OCI-LY7 (cell line): ENCODE measurements around the gene ANKRD49. TPM values are rescaled to one million over a fixed set of nuclear protein-coding genes. Genes with fewer than 3 reads are reported as not detected.

Experiments used
- BruUV-seq: library from RNA; stranded (reverse); fragments of 400-500 nt; replicated peaks from 2 replicates; lab custom pipeline; 2021; lab: Mats Ljungman, UMichigan
- CTCF ChIA-PET: fragments of 300-600 bp; sonication (Branson Sonifier 250); formaldehyde crosslinking; loops from one replicate; lab custom pipeline; 2022; ENCODE audit warnings: antibody characterized with exemption; ENCODE audit not compliant: unreplicated experiment; lab: Charles Lee
- POLR2A ChIA-PET: fragments of 300-600 bp; sonication (Branson Sonifier 250); formaldehyde crosslinking; loops from one replicate; lab custom pipeline; 2022; ENCODE audit warnings: antibody characterized with exemption; lab: Charles Lee
- DNase-seq: peaks from one replicate; pipeline ENCODE4 v3.0.0-alpha.2; 2015; ENCODE audit warnings: low spot score
- H2AFZ ChIP-seq: fragments of 200-600 bp; sonication (generic), shearing (Covaris generic); 2 replicates; pipeline ENCODE4 v1.6.1; 2014; ENCODE audit warnings: mild to moderate bottlenecking, antibody characterized with exemption, low read length, moderate library complexity
- H3K27ac ChIP-seq: fragments of 200-600 bp; sonication (generic); 2 replicates; pipeline ENCODE4 v1.5.1; 2014; ENCODE audit warnings: mixed run types, low read depth, mild to moderate bottlenecking, moderate library complexity, low read length, inconsistent platforms; ENCODE audit not compliant: poor library complexity, severe bottlenecking
- H3K36me3 ChIP-seq: fragments of 200-600 bp; sonication (generic); 2 replicates; pipeline ENCODE4 v1.6.1; 2014; ENCODE audit warnings: mild to moderate bottlenecking, antibody characterized with exemption, low read length, moderate library complexity, mixed read lengths; ENCODE audit not compliant: insufficient read depth
- H3K4me1 ChIP-seq: fragments of 200-600 bp; sonication (generic); 2 replicates; pipeline ENCODE4 v1.5.1; 2014; ENCODE audit warnings: mild to moderate bottlenecking, low read length; ENCODE audit not compliant: insufficient read depth, poor library complexity, severe bottlenecking
- H3K4me2 ChIP-seq: fragments of 200-600 bp; sonication (generic); 2 replicates; pipeline ENCODE4 v1.6.1; 2014; ENCODE audit warnings: mild to moderate bottlenecking, low read length
- H3K4me3 ChIP-seq: fragments of 200-600 bp; sonication (generic); 2 replicates; pipeline ENCODE4 v1.5.1; 2014; ENCODE audit warnings: mild to moderate bottlenecking, low read depth, low read length; ENCODE audit not compliant: poor library complexity, severe bottlenecking
- H3K79me2 ChIP-seq: fragments of 200-600 bp; sonication (generic); 2 replicates; pipeline ENCODE4 v1.6.1; 2016; ENCODE audit warnings: low read depth, mild to moderate bottlenecking, low read length, moderate library complexity, mixed read lengths; ENCODE audit not compliant: insufficient read depth
- H3K9me2 ChIP-seq: fragments of 200-600 bp; sonication (generic); 2 replicates; pipeline ENCODE4 v1.6.1; 2016; ENCODE audit warnings: mild to moderate bottlenecking, low read length, mixed read lengths; ENCODE audit not compliant: insufficient read depth
- H3K9me3 ChIP-seq: fragments of 200-600 bp; sonication (generic); 2 replicates; pipeline ENCODE4 v1.6.1; 2014; ENCODE audit warnings: mild to moderate bottlenecking, mixed run types, low read length, mixed read lengths
- H4K20me1 ChIP-seq: fragments of 200-600 bp; sonication (generic); 2 replicates; pipeline ENCODE4 v1.6.1; 2014; ENCODE audit warnings: mild to moderate bottlenecking, antibody characterized with exemption, low read length, moderate library complexity, mixed read lengths; ENCODE audit not compliant: insufficient read depth
- EZH2phosphoT487 ChIP-seq: fragments of 200-600 bp; sonication (generic); IDR thresholded peaks from 2 replicates; pipeline ENCODE4 v1.6.1; 2018; ENCODE audit warnings: low read depth, borderline replicate concordance, mild to moderate bottlenecking, mixed run types, antibody characterized with exemption, low read length, moderate library complexity, mixed read lengths
- intact Hi-C: fragments of 100-400 bp; cut with micrococcal nuclease; formaldehyde crosslinking; loops from one replicate; pipeline ENCODE4 v1.10.0; 2022; ENCODE audit not compliant: unreplicated experiment
- total RNA-seq, 2 experiments: library from RNA; depleted of rRNA in 1 of 2; stranded (reverse); fragments of >200 nt in 1 of 2; shearing (Covaris generic) in 1 of 2; gene quantifications; 2 replicates each; pipeline ENCODE4 v1.2.3, GENCODE V29; 2014 to 2022
- TF ChIP-seq, protein P1 (sequence below): fragments of 200-600 bp; sonication (generic); conservative IDR thresholded peaks from 2 replicates; pipeline ENCODE4 v1.5.1; 2014; ENCODE audit warnings: mild to moderate bottlenecking, antibody characterized with exemption, low read length, moderate library complexity, mixed read lengths

ANKRD49 gene
- total RNA-seq, 2 experiments from 2014 or later = 26.8 to 29.2 TPM

DNA sequence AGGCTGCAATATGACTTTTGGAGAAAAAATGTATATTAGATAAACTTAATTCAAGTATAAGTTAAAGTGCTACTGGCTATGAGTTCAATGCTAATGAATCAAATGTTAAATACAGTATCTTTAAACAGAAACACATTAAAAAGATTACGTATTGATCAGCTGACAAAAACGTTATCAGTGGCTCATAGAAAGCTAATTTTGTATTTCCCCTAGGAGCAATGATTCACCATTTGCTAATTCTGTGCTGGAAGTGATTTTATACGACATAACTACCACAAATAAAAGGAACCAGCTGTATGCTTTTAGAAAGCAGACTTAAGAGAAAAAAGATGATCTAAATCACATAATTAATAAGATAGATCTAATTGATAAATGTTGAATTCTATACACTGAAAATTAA lies 43.7 kb upstream of the ANKRD49 start:
- BruUV-seq = no TSS peak
- H3K36me3 ChIP-seq = peaks cover 70% of the 10 kb centered on the region
- CTCF ChIA-PET = no interaction called here

GRCh38 chr11:94452988-94453387 lies 40.8 kb upstream of the ANKRD49 start:
- TSS peak; percentile 6 for BruUV-seq
- no peaks in the 10 kb centered on the region for H3K9me2 ChIP-seq
- intact Hi-C loops = no loop called here
- peaks cover 7% of the 10 kb centered on the region; the same call in 1 of the 2 replicates for H3K9me3 ChIP-seq
- no peak overlapping the region for H2AFZ ChIP-seq
- H4K20me1 ChIP-seq = no peaks in the 10 kb centered on the region
- DNase-seq = no peak
- H3K79me2 ChIP-seq = no peaks in the 10 kb centered on the region
- H3K4me3 ChIP-seq = no peak overlapping the region
- TF ChIP-seq, protein P1, sequence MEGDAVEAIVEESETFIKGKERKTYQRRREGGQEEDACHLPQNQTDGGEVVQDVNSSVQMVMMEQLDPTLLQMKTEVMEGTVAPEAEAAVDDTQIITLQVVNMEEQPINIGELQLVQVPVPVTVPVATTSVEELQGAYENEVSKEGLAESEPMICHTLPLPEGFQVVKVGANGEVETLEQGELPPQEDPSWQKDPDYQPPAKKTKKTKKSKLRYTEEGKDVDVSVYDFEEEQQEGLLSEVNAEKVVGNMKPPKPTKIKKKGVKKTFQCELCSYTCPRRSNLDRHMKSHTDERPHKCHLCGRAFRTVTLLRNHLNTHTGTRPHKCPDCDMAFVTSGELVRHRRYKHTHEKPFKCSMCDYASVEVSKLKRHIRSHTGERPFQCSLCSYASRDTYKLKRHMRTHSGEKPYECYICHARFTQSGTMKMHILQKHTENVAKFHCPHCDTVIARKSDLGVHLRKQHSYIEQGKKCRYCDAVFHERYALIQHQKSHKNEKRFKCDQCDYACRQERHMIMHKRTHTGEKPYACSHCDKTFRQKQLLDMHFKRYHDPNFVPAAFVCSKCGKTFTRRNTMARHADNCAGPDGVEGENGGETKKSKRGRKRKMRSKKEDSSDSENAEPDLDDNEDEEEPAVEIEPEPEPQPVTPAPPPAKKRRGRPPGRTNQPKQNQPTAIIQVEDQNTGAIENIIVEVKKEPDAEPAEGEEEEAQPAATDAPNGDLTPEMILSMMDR = no peak
- TF ChIP-seq EZH2phosphoT487 = no peak
- no peak overlapping the region for H3K27ac ChIP-seq
- no peaks in the 10 kb centered on the region for H3K4me1 ChIP-seq
- H3K36me3 ChIP-seq = peaks cover 76% of the 10 kb centered on the region
- no peak overlapping the region for H3K4me2 ChIP-seq
- ChIA-PET POLR2A (no interaction called here), CTCF (no interaction called here)

More for the DNA sequence above, 43.7 kb upstream of the ANKRD49 start:
- Histone ChIP-seq H4K20me1 (no peaks in the 10 kb centered on the region), H2AFZ (no peak overlapping the region), H3K4me1 (no peaks in the 10 kb centered on the region), H3K4me2 (no peak overlapping the region), H3K9me2 (no peaks in the 10 kb centered on the region), H3K27ac (no peak overlapping the region), H3K4me3 (no peak overlapping the region), H3K79me2 (no peaks in the 10 kb centered on the region), H3K9me3 (peaks cover 7% of the 10 kb centered on the region; the same call in 1 of the 2 replicates)
- POLR2A ChIA-PET = interaction anchor here (1.2 to 1.5 kb wide), 4 partner anchors 8 to 30 kb away, joined by 3 to 5 read pairs (median 4); no protein-coding TSS in a partner anchor
- TF ChIP-seq, protein P1 = no peak
- no peak for TF ChIP-seq EZH2phosphoT487
- DNase-seq = no peak
- intact Hi-C loops = no loop called here

DNA sequence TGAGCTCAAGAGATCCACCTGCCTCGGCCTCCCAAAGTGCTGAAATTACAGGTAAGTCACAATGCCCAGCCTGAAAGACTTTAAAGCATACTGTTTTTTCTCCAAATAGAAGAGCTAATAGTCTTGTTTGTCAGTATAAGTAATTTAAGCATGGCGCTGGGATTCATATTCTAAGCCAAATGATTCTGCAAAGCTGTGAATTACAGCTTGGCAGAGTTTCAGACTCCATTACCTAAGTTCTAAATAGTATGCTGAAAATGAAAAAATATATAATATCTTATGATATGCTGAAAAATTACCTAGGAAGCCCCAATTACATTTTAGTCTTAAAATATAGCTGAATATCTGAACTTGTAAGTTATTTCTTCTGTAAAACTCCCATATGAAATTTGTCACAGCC lies 39.5 kb upstream of the ANKRD49 start:
- Histone ChIP-seq H3K27ac (no peak overlapping the region), H3K4me3 (no peak overlapping the region), H4K20me1 (no peaks in the 10 kb centered on the region), H3K4me1 (no peaks in the 10 kb centered on the region), H3K36me3 (peaks cover 82% of the 10 kb centered on the region), H3K9me3 (peaks cover 7% of the 10 kb centered on the region; the same call in 1 of the 2 replicates), H3K4me2 (no peak overlapping the region), H3K79me2 (no peaks in the 10 kb centered on the region), H2AFZ (no peak overlapping the region), H3K9me2 (no peaks in the 10 kb centered on the region)
- no peak for DNase-seq
- no TSS peak for BruUV-seq
- ChIA-PET CTCF (no interaction called here), POLR2A (interaction anchor here (0.5 to 2.8 kb wide), 8 partner anchors 12 to 659 kb away, joined by 3 to 15 read pairs (median 4); no protein-coding TSS in a partner anchor)
- intact Hi-C loops = no loop called here
- TF ChIP-seq, protein P1 = no peak
- TF ChIP-seq EZH2phosphoT487 = no peak
